ENCODE results near the gene SLC37A2.

DNA sequence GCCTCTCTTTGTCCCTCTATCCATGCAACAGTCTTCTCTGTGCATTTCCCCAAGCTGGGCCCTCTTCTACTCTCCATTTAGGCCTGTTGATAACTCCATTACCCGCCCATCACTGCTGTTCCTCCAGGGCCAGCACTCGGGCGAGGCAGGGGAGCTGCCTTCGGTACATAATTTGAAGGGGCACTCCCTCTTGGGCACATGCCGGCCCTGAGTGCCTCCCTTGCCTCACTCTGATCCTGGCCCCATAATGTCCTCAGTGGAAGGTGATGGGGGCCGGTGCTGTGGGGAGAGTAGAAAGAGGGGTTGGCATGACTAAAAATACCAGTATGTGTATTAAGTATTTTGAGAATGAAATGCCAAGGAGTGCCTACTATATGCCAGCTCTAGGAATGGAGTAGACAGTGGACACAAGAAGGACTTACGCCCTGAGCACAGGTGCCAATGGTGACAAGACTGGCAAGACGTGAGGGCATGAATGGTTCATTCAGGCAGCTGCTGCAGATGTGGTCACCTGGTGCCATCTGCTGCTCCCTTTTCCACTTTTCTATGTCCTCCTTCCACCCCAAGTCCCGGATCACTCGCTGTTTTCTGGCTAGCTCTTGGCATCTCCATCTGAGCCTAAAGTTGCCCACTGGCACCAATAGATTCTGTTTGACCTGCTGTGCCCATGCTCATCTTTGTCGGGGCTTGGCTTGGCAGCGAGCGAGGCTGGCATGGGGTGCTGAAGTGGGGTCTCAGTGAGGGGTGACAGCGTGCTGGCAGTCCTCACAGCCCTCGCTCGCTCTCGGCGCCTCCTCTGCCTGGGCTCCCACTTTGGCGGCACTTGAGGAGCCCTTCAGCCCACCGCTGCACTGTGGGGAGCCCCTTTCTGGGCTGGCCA lies 25.7 kb downstream of the SLC37A2 start:
- no peak for TF ChIP-seq POLR2AphosphoS5 (IDR thresholded peaks at IDR 0.05)
- TF ChIP-seq, protein P1, sequence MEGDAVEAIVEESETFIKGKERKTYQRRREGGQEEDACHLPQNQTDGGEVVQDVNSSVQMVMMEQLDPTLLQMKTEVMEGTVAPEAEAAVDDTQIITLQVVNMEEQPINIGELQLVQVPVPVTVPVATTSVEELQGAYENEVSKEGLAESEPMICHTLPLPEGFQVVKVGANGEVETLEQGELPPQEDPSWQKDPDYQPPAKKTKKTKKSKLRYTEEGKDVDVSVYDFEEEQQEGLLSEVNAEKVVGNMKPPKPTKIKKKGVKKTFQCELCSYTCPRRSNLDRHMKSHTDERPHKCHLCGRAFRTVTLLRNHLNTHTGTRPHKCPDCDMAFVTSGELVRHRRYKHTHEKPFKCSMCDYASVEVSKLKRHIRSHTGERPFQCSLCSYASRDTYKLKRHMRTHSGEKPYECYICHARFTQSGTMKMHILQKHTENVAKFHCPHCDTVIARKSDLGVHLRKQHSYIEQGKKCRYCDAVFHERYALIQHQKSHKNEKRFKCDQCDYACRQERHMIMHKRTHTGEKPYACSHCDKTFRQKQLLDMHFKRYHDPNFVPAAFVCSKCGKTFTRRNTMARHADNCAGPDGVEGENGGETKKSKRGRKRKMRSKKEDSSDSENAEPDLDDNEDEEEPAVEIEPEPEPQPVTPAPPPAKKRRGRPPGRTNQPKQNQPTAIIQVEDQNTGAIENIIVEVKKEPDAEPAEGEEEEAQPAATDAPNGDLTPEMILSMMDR (IDR thresholded peaks at IDR 0.05), result no peak
- TF ChIP-seq POLR2A (IDR thresholded peaks at IDR 0.05), result no peak
- no peak for TF ChIP-seq EP300 (IDR thresholded peaks at IDR 0.05)

Measured in upper lobe of left lung (tissue), 4 donors.